ENCODE data around the gene SLC26A8.
"Not testable (repeated sequence)": the region's sequence is repeated elsewhere in the genome, so short reads cannot be mapped to it uniquely, and the experiment has no call there.

Gene SLC26A8

GRCh38 chr6:35909571-35909970 lies 114.9 kb downstream of the SLC26A8 start:
- DNase-seq: not testable (repeated sequence)

GRCh38 chr6:35908753-35909401 lies 115.6 kb downstream of the SLC26A8 start:
- not testable (repeated sequence) for DNase-seq

- no peak for DNase-seq
These were observed 116.7 kb downstream of the SLC26A8 start for GRCh38 chr6:35907750-35908149.

GRCh38 chr6:35906499-35906846 lies 118.0 kb downstream of the SLC26A8 start:
- DNase-seq: no peak

- no peak for DNase-seq
These were observed 118.5 kb downstream of the SLC26A8 start for GRCh38 chr6:35905841-35906498.

GRCh38 chr6:35905141-35905785 lies 119.2 kb downstream of the SLC26A8 start:
- no peak for DNase-seq

GRCh38 chr6:35903679-35904078 lies 120.8 kb downstream of the SLC26A8 start:
- no peak for DNase-seq

- no peak for DNase-seq
These were observed 124.0 kb downstream of the SLC26A8 start for GRCh38 chr6:35900448-35900847.

- no peak for DNase-seq
These were observed 126.4 kb downstream of the SLC26A8 start for GRCh38 chr6:35898003-35898402.

- no peak for DNase-seq
These were observed 127.0 kb downstream of the SLC26A8 start for GRCh38 chr6:35897486-35897885.

- no peak for DNase-seq
These were observed 127.4 kb downstream of the SLC26A8 start for GRCh38 chr6:35897036-35897435.

- DNase-seq: no peak
These were observed 128.2 kb downstream of the SLC26A8 start for GRCh38 chr6:35896228-35896627.

GRCh38 chr6:35895560-35895959 lies 128.9 kb downstream of the SLC26A8 start:
- DNase-seq: no peak

- no peak for DNase-seq
These were observed 129.7 kb downstream of the SLC26A8 start for GRCh38 chr6:35894776-35895175.
